ENCODE data around the gene CRTAP.

DNA sequence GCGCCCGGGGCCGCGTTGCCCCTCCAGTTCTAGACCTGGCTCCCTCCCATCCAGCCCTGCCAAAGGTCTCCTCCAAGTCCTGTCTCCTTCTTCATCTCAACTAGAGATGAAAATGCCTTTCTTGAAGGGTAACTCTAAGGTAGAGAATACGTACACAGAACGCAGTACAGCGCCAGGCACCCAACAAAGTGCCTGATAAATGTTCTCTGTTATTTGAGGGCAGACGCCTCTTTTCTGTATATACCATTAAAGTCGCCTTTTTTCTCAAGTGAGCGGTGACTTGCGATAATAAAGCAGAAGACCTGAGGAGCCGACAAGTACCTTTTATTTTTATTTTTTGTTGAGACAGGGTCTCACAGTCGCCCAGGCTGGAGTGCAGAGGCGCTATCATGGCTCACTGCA lies 809 bp downstream of the CRTAP start:
- no peak for TF ChIP-seq CTCF (conservative IDR thresholded peaks at IDR 0.05; ENCODE audit: low read depth in 2 of 2)
- TF ChIP-seq ZNF331 (CRISPR knock-in tag; IDR thresholded peaks at IDR 0.05; ENCODE audit: low read depth), result no peak
- TF ChIP-seq, protein P1, sequence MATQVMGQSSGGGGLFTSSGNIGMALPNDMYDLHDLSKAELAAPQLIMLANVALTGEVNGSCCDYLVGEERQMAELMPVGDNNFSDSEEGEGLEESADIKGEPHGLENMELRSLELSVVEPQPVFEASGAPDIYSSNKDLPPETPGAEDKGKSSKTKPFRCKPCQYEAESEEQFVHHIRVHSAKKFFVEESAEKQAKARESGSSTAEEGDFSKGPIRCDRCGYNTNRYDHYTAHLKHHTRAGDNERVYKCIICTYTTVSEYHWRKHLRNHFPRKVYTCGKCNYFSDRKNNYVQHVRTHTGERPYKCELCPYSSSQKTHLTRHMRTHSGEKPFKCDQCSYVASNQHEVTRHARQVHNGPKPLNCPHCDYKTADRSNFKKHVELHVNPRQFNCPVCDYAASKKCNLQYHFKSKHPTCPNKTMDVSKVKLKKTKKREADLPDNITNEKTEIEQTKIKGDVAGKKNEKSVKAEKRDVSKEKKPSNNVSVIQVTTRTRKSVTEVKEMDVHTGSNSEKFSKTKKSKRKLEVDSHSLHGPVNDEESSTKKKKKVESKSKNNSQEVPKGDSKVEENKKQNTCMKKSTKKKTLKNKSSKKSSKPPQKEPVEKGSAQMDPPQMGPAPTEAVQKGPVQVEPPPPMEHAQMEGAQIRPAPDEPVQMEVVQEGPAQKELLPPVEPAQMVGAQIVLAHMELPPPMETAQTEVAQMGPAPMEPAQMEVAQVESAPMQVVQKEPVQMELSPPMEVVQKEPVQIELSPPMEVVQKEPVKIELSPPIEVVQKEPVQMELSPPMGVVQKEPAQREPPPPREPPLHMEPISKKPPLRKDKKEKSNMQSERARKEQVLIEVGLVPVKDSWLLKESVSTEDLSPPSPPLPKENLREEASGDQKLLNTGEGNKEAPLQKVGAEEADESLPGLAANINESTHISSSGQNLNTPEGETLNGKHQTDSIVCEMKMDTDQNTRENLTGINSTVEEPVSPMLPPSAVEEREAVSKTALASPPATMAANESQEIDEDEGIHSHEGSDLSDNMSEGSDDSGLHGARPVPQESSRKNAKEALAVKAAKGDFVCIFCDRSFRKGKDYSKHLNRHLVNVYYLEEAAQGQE (IDR thresholded peaks at IDR 0.05; ENCODE audit: unreplicated experiment), result no peak
- no peak for TF ChIP-seq EZH2 (IDR thresholded peaks at IDR 0.05; ENCODE audit: low read depth, unreplicated experiment)
- no peak for TF ChIP-seq POLR2AphosphoS5 (IDR thresholded peaks at IDR 0.05; ENCODE audit: low read depth)
- TF ChIP-seq EZH2phosphoT487 (IDR thresholded peaks at IDR 0.05; ENCODE audit: unreplicated experiment), result no peak
- TF ChIP-seq CREB1 (CRISPR knock-in tag; IDR thresholded peaks at IDR 0.05; ENCODE audit: low read depth), result no peak
